HL-60 (cell line): ENCODE data around the gene CFAP43.

Experiments
- DNase-seq, 2 experiments: peaks; one replicate each; pipeline ENCODE4 v3.0.0-alpha.2; 2010 to 2020; ENCODE audit warnings: low read depth in 1 of 2, low spot score in 1 of 2
- H3K27ac ChIP-seq: fragments of 250-450 bp; sonication (Bioruptor Pico); replicated peaks from 2 replicates; pipeline ENCODE4 v1.5.1; 2020; ENCODE audit warnings: mild to moderate bottlenecking, moderate library complexity
- H3K27me3 ChIP-seq: fragments of 250-450 bp; sonication (Bioruptor Pico); 2 replicates; pipeline ENCODE4 v1.5.1; 2021; ENCODE audit warnings: mild to moderate bottlenecking, moderate library complexity; ENCODE audit not compliant: insufficient read depth, poor library complexity, severe bottlenecking
- H3K4me3 ChIP-seq: replicated peaks from 2 replicates; pipeline ENCODE4 v1.5.1; 2011; ENCODE audit warnings: mild to moderate bottlenecking, control low read depth, low read length; ENCODE audit not compliant: insufficient read depth
- GABPA ChIP-seq: IDR thresholded peaks from 2 replicates; pipeline ENCODE4 v1.6.1; 2012; ENCODE audit warnings: low read depth
- POLR2AphosphoS5 ChIP-seq: IDR thresholded peaks from 2 replicates; pipeline ENCODE4 v1.6.1; 2012; ENCODE audit warnings: low read depth
- SPI1 ChIP-seq: IDR thresholded peaks from 2 replicates; pipeline ENCODE4 v1.6.1; 2012; ENCODE audit warnings: low read depth, mild to moderate bottlenecking, borderline replicate concordance
- TF ChIP-seq, protein P1 (sequence below): IDR thresholded peaks from 2 replicates; pipeline ENCODE4 v1.6.1; 2012; ENCODE audit warnings: low read depth; ENCODE audit not compliant: insufficient replicate concordance
- TF ChIP-seq, protein P2 (sequence below): IDR thresholded peaks from one replicate; pipeline ENCODE4 v1.5.1; 2011; ENCODE audit warnings: low read length, control low read depth, inconsistent platforms; ENCODE audit not compliant: insufficient read depth

Gene CFAP43

DNA sequence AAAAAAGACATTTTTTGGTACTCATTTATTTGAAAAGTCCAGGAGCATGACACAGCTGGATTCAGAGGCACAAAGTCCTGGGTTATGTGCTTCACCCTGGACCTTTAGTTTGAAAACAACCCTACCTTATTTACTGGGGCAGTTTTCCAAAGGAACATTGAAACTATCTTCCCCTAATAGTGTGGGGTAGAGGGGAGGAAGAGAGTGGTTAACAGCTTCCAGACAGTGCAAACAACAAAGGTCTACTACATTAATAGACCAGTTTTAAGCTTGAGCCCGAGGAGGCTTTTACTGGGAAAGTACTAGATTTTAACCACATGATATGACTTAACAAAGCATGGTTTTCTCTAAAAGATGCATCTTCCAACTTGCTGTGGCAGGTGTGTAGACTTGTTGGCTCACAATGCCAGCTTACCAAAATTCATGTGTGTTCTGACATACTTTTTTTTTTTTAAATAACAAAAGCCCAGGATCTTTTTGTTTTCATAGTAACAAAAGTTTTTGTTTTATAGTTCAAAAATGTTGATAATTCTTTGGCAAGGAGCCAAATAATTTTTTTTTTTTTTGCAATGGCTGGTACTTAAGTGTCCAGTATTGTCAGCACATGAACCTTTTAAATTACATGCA, 24.3 kb upstream of the CFAP43 start:
- peak overlapping the region; percentile 90 for H3K4me3 ChIP-seq
- DNase-seq: no peak
- TF ChIP-seq, protein P1, sequence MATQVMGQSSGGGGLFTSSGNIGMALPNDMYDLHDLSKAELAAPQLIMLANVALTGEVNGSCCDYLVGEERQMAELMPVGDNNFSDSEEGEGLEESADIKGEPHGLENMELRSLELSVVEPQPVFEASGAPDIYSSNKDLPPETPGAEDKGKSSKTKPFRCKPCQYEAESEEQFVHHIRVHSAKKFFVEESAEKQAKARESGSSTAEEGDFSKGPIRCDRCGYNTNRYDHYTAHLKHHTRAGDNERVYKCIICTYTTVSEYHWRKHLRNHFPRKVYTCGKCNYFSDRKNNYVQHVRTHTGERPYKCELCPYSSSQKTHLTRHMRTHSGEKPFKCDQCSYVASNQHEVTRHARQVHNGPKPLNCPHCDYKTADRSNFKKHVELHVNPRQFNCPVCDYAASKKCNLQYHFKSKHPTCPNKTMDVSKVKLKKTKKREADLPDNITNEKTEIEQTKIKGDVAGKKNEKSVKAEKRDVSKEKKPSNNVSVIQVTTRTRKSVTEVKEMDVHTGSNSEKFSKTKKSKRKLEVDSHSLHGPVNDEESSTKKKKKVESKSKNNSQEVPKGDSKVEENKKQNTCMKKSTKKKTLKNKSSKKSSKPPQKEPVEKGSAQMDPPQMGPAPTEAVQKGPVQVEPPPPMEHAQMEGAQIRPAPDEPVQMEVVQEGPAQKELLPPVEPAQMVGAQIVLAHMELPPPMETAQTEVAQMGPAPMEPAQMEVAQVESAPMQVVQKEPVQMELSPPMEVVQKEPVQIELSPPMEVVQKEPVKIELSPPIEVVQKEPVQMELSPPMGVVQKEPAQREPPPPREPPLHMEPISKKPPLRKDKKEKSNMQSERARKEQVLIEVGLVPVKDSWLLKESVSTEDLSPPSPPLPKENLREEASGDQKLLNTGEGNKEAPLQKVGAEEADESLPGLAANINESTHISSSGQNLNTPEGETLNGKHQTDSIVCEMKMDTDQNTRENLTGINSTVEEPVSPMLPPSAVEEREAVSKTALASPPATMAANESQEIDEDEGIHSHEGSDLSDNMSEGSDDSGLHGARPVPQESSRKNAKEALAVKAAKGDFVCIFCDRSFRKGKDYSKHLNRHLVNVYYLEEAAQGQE: no peak
- TF ChIP-seq SPI1 (no peak), POLR2AphosphoS5 (no peak), GABPA (no peak)
- TF ChIP-seq, protein P2, sequence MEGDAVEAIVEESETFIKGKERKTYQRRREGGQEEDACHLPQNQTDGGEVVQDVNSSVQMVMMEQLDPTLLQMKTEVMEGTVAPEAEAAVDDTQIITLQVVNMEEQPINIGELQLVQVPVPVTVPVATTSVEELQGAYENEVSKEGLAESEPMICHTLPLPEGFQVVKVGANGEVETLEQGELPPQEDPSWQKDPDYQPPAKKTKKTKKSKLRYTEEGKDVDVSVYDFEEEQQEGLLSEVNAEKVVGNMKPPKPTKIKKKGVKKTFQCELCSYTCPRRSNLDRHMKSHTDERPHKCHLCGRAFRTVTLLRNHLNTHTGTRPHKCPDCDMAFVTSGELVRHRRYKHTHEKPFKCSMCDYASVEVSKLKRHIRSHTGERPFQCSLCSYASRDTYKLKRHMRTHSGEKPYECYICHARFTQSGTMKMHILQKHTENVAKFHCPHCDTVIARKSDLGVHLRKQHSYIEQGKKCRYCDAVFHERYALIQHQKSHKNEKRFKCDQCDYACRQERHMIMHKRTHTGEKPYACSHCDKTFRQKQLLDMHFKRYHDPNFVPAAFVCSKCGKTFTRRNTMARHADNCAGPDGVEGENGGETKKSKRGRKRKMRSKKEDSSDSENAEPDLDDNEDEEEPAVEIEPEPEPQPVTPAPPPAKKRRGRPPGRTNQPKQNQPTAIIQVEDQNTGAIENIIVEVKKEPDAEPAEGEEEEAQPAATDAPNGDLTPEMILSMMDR: no peak
- H3K27ac ChIP-seq: peak overlapping the region; percentile 16
- no peaks in the 10 kb centered on the region for H3K27me3 ChIP-seq

DNA sequence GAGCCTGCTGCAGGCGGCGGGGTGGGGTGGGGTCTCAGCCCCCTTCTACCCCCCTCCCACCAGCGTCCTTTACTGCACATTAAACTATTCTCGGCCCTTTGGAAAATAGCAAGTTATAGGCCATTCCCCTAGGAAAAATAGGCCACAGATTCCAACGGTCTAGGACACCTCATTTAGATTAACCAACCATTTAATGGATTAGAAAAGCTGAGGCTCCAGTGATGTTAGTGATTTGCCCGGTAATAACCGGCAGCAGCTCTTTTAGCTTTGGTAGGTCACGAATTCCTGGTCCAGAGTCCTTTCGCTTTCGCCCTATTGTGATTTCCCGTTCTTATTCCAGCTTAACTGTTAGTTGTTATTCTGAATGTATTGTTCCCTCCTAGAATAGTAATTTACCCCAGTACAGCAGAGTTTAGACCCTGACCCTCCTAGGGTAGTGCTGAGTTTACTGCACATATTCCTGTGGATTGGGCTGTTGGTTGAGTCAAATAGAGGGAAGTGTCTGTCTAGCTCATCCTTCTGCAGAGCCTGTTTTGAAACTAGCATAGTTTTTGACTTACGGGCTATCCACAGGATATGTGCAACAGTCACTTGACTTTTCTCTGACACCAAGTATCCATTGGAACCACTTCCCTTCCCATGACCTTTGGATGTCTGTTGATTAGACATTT, 23.3 kb upstream of the CFAP43 start:
- H3K4me3 ChIP-seq: peak overlapping the region; percentile 90

DNA sequence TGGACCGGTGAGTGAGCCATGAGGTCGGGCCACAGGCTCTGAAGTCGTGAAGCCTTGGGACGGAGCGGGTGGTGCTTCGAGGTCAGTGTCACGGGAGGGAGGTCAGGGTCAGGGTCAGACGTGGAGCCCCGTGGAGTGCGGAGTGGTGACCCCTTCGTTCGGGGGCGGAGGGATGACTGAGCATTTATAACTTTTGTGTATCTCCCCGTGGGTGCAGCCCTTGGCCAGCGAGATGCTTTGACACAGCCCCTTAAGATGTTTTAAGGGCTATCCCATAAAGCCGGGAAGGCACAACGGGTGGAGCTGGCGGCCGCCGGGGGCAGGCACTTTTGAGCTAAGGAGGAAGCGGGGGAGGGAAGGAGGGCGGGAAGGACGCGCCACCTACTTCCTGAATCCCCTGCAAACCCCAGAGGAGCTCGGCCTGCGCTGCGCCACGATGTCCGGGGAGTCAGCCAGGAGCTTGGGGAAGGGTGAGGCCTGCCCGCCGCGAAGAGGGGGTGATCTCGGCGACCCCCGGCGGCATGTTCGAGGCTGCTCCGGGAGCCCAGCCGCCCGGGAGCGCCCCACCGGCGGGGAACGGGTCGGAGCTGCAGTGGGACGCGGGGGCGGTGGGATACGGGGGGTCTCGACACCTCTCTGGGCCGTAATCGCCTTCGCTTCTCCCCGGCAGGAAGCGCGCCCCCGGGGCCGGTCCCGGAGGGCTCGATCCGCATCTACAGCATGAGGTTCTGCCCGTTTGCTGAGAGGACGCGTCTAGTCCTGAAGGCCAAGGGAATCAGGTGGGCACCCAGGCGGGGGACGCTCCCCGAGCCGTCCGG, 22.5 kb upstream of the CFAP43 start, which contains the start of gene GSTO1:
TSS of gene GSTO1 (plus strand) at position 400 of the 818 bp plus-strand sequence. CDS start at position 437, 37 bp downstream.
- TF ChIP-seq, protein P2: no peak
- TF ChIP-seq SPI1 (peak; percentile 66; the same call in 1 of the 2 replicates), POLR2AphosphoS5 (peak; percentile 89), GABPA (no peak)
- TF ChIP-seq, protein P1: no peak
- H3K27ac ChIP-seq: peak within 1 kb of the TSS; percentile 94
- peak; percentile 80 to 85 for DNase-seq
- H3K4me3 ChIP-seq: peak within 1 kb of the TSS; percentile 90
- no peaks in the 10 kb centered on the region for H3K27me3 ChIP-seq

More for the DNA sequence above, 23.3 kb upstream of the CFAP43 start:
- TF ChIP-seq SPI1 (peak; percentile 83; the same call in 1 of the 2 replicates), GABPA (no peak)
- Histone ChIP-seq H3K27ac (peak overlapping the region; percentile 94), H3K27me3 (no peaks in the 10 kb centered on the region)
- peak in 1 of 2 experiments; percentile 69 for DNase-seq
